HG03196 (cell line): ENCODE results near the gene SYNGR1.

Experiments used
- ATAC-seq: cut with Tn5 transposase; IDR thresholded peaks from one replicate; pipeline ENCODE4 v1.9.1; 2021; ENCODE audit not compliant: unreplicated experiment

SYNGR1 gene

DNA sequence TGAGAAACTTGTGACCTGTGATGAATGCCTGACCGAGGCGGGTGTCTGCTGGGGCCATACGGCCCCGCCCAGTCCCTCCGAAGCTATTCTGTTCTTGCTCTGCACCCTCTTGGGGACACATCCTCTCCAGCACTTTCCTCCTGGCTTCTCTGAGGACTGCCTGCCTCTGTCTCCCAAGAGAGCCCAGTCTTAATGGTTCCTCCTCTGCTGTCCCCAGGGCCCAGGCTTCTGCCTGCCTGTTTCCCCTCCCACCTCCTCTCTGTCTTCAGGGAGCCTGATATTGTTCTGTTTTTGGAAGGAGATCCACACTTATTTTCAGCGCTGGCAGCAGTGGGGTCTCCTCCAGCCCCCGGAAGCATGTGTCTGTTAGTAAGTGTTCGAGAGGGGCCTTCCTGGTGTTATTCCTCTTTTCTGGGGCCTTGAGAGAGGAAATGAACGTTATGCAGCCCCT, 18.7 kb downstream of the SYNGR1 start:
- ATAC-seq = no peak

DNA sequence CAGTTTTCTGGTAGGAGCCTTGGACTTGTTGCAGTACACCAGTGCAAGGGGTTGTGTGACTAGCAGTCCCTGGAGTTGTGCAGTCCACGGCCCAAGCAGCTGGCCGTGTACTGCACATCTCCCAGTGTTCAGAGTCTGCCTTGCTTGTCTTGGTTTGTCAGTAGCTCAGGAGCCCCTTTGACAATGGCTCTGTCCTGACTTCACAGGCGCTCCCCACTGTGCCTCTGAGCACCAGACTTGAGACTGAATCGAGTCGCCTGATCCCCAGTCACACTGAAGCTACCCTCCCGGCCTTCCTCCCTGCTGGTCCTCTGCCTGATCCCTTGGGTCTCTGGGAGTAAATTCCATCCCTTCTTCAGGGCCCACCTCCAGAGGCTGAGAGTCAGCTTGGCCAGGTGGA, 19.4 kb downstream of the SYNGR1 start:
- no peak for ATAC-seq

DNA sequence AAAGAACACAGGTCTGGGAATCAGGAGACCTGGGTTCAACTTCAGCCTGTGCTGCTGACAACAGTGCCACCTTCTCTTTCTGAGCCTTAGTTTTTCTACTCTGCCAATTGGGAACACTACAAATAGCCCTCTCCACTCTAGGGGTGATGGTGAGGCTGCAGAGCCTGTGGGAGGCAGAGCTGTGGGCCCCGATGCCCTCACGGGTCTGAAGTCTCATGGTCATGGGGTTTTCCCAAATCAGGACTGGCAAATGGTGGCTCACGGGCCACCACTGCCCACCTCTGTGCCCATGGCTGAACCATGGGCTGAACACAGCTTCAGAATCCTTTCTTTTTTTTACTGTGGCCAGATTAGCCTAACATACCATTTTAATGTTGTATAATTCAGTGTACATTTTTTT, 19.8 kb downstream of the SYNGR1 start:
- ATAC-seq = no peak

- no peak for ATAC-seq
These were observed 21.9 kb downstream of the SYNGR1 start for GRCh38 chr22:39371732-39372131.

GRCh38 chr22:39374191-39374590, 24.4 kb downstream of the SYNGR1 start:
- ATAC-seq = no peak

DNA sequence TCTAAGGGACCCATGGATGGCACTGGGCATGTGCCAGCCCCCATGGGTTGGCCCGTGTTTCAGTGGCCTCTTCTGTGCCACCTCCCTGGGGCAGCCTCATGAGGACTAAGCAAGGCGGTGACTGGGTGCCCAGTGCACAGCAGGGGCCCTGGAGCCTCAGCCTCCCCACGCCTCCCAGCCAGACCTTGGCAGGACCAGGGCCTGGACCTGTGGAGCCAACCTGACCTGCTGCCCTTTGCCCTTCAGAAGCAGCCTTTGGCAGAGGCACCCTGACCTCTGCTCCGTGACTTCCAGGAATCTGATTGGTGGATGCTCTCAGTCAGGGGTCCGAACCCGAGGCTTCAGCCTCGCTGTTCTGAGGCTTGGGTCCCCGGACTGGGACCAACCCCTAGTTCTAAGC, 25.0 kb downstream of the SYNGR1 start:
- ATAC-seq = no peak

GRCh38 chr22:39375646-39376045, 25.9 kb downstream of the SYNGR1 start:
- ATAC-seq = no peak

GRCh38 chr22:39379756-39380730, 30.3 kb downstream of the SYNGR1 start:
- ATAC-seq = no peak

DNA sequence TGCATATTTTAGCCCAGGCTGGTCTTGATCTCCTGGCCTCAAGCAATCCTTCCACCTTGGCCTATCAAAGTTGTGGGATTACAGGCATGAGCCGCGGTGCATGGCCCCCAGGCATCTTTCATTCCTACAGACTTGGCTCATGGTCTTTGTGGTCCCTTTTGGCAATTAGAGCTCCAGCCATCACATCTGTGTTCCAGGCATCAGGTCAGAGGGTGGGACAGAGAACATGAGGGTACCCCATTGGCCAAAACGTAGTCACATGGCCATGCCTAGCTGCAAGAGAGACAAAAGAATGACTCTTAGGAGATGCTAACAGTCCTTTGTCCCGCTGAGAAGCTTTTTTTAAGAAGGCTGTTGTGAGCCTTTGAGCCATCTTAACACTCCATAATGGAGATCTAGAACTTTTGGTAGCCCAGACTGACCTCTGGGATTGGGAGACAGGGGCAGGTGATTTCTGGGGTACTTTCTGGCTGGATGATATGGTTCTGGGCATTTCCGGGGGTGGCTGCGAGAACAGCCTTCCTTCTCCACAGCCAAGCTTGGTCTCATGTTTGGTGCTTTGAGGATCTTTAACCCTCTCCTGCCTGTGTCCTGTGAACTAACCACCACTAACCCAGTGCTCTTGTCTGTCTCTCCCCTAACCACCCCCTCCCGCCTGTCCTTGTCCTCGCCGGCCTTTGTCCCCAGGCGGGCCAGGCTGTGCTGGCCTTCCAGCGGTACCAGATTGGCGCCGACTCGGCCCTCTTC, 31.4 kb downstream of the SYNGR1 start:
- no peak for ATAC-seq

GRCh38 chr22:39381930-39382329, 32.1 kb downstream of the SYNGR1 start:
- no peak for ATAC-seq

- no peak for ATAC-seq
These were observed 32.6 kb downstream of the SYNGR1 start for GRCh38 chr22:39382410-39382809.

DNA sequence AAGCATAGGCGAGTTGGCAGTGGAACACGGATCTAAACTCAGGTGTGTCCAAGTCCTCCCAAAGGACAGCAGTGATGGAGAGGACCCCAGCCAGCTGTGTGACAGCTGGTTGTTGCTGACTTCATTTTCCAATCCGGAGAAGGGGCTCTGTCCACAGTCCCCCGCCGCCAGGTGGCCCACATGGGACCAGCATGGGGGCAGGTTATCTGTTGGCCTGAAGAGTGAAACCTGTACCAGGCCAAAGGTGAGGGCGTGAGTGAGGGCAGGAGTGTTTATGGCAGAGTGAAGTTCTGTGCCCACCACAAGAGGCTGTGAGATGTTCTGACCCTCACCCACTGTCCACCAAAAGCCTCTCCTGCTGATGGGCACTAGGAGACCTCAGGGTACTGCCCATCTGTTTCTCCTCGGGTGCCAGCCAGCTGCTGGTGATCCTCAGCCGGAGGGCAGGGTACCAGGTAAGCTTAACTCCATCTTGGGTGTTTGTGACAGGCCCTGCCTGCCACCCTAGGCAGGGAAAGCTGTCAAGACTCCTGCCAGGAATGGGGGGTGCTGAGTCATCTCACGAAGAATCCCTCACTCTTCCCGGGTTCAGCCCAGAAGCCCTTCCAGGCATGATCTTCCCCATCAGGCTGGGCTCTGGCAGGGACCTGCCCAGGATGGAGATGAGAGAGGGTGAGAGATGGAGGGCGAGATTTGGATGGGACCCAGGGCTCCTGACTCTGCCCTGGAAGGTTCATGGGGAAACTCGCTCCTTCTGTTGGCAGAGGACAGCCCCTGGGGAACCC, 34.2 kb downstream of the SYNGR1 start:
- no peak for ATAC-seq

DNA sequence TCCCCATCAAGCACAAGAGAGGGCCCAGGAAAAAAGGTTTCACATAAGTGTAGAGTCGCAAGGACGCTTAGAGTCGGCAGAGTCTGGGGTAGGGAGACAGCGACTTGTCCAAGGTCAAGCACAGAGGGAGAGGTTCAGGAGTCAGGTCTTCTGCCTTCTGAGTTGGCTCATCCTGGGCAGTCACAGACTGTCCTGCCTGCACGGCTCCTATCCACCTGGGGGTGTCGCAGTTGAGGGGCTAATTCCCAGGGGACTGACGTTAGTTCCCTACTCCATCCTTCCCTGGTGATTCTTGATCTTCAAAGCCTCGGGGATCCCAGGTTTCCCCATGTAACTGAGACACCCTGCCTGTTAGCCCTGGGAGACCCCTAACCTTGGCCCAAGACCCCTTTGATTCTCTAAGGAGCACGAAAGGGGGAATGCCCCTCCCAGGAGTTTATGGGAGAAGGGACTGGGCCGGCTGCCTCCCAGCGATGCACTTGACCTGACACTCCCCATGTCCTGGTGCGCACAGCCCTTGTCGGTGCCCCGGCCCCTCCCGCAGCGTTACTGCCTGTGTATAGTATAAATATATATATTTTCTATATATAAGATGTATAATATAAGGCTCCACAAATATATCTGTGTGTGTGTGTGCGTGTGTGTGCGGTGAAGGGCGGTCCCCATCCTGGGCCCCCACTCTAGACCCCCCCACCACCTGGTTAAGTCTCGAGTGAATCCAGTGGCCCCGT, 35.1 kb downstream of the SYNGR1 start:
- ATAC-seq = no peak

DNA sequence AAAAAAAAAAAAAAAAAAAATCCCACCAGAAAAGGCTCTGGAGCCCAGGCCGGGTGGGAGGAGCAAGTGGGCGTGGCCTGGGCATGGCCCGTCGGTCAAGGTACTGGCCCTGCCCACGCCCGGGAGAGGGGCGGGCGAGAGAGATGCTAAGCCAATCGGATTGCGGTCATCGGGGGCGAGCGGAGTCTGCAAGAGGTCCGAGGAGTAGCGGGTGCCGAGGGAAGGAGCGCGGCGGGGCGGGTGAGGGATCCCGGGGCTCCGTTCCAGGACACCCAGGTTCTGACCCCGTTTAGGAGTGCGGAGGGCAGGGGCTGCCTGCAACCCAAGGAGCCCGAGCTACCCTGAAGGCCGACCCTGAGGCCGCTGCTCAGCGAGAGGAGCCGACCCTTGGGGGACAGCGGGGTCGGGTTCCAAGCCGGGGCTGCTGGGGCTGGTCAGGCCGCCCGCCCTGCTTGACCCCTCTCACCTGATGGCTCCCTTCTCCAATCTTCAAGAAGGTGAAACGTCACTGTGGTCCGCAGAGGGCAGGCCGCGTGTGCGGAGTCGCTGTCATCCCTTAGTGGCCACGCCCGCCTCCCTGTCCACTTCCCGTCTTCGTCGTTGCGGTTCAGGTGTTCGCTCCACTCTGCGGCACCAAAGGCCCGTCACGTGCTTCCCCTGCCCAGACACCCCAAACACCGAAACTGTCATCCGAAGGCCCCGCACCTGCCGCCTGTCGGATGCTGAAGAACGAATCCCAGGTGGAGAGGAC, 38.6 kb downstream of the SYNGR1 start:
- ATAC-seq = peak; percentile 60

DNA sequence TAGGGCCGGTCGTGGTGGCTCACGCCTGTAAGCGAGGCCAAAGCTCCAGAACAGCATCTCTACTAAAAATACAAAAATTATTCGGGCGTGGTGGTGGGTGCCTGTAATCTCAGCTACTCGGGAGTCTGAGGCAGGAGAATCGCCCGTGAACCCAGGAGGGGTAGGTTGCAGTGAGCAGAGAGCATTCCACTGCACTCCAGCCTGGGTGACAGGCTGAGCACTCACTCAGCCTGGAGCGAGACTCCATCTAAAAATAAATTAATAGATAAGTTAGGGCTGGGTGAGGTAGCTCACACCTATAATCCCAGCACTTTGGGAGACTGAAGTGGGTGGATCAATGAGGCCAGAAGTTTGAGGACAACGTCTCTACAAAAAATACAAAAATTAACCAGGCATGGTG, 39.6 kb downstream of the SYNGR1 start:
- no peak for ATAC-seq

DNA sequence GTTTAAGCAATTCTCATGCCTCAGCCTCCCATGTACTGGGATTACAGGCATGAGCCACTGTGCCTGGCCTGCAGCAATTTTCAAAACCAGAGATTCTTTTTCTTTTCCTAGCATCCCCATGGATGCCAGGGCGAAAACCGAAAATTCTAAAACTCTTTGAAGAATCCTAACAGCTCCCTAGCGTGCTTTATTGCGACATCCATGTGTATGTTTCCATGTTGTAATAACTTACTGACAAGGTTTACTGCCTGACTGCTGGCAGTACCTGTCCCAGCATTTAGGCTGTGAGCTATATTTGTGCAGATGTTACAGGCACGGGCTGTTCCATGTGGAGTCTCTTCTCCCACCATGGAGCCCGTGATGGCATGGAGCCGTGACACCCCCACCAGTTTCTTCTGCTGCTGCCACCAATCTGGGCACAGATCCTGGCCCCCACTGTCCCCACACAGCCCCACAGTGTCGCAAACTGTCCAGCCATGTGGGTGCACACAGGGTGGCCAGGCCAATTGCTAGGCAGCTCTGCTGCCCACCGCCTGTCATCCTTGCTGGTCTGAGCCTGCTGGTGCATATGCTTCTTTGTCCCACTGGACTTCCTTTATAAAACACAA, 42.7 kb downstream of the SYNGR1 start:
- no peak for ATAC-seq

DNA sequence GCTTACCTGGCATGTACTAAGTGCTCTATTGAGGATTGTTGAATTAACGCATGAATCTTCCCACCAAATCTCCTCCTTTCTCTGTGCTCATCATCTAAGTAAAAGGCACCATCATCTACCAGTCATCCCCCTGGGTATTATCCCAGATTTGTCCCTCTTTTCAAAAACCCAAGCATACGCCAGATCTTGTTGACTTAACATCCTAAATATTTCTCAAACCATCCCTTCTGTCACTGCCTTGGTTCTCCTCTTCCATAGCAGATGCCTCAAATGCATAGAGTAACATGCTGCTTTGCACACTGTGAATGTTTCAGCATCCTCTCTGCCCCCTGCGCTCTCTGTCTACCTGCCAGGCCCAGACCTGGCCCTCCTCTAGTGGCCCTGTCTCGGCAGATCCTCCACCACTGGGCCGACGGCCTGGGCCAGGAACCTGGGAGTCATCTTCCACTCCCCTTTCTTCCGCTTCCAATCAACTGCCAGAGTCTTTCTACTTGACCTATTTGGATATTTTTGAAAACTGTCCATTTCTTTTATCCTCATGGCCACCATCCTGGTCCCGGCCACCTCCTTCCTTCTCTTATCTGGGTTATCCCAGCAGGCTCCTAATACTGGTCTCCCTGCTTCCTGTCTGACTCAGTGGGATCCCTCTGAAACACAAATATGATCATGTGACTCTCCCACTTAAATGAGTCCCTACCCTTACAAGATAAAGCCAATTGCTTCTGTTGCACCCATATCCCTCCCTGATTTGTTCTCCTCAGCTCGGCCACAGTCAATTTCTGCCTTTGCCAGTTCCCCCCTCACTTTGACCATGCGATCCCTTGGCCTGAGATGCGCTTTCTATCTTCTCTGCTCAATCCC, 46.4 kb downstream of the SYNGR1 start:
- no peak for ATAC-seq

GRCh38 chr22:39396797-39397195, 47.0 kb downstream of the SYNGR1 start:
- no peak for ATAC-seq

- ATAC-seq = no peak
These were observed 51.5 kb downstream of the SYNGR1 start for GRCh38 chr22:39401301-39401631.
